ENCODE results near the gene ZNF141. TPM values are rescaled to one million over a fixed set of nuclear protein-coding genes. Genes with fewer than 3 reads are reported as not detected.
A peak's percentile ranks its signal among the peaks of the same experiment; 100 is the strongest.
"Not testable (repeated sequence)": the region's sequence is repeated elsewhere in the genome, so short reads cannot be mapped to it uniquely, and the experiment has no call there.

The ZNF141 gene
- polyA plus RNA-seq, 3 donors, result 2.5 to 4.2 (median 2.7) TPM

DNA sequence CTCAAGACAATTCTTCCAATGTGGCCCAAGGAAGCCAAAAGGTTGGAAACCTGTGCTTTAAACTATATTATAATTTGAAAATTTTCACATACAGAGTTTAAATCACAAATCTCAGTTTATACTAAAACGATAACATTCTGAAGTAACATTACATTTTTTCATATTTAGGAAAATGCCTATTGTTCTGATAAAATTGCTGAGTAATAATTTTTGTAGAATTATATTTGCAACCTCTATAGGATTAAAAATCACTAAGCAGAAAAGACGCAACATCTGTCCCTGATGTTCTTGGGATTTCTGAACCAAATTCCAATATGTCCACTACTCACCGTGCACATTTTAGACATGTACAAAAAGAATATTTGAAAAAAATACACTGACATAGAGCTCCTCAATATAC lies 42.9 kb upstream of the ZNF141 start:
- Histone ChIP-seq H3K36me3 (replicated peaks in 1 of 2; ENCODE audit: control insufficient read depth in 1 of 2, insufficient read depth in 2 of 2, low read length in 2 of 2) (no peaks in the 10 kb centered on the region), H3K27ac (ENCODE audit: low read depth in 1 of 2, low read length in 2 of 2) (no peak overlapping the region), H4K20me1 (ENCODE audit: insufficient read depth, low read length) (no peaks in the 10 kb centered on the region), H3K27me3 (ENCODE audit: control insufficient read depth in 2 of 2, insufficient read depth in 2 of 2, low read length in 2 of 2) (no peaks in the 10 kb centered on the region), H3K79me2 (ENCODE audit: insufficient read depth, low read length) (no peaks in the 10 kb centered on the region), H3K9ac (ENCODE audit: insufficient read depth, low read length, poor library complexity, severe bottlenecking) (no peak overlapping the region), H3K4me1 (ENCODE audit: control insufficient read depth in 1 of 2, insufficient read depth in 2 of 2, low read length in 2 of 2) (no peaks in the 10 kb centered on the region), H3K4me3 (replicated peaks in 1 of 3; ENCODE audit: low read depth in 2 of 3, low read length in 3 of 3) (no peak overlapping the region), H2AFZ (ENCODE audit: insufficient read depth, low read depth, low read length, poor library complexity, severe bottlenecking) (no peak overlapping the region), H3K4me2 (replicated peaks; ENCODE audit: extremely low read depth, low read length, poor library complexity, severe bottlenecking) (no peak overlapping the region), H3K9me3 (replicated peaks in 1 of 2; ENCODE audit: control insufficient read depth in 1 of 2, insufficient read depth in 1 of 2, low read length in 2 of 2) (peaks cover 41 to 74% of the 10 kb centered on the region in 2 donors)
- intact Hi-C loops (cut with micrococcal nuclease), result no loop called here
- H3K27me3 Mint-ChIP-seq (ENCODE audit: low read depth in 3 of 3), result no peaks in the 10 kb centered on the region
- no peak for DNase-seq
- no CpG with 5 or more reads among the region's 3 CpGs for WGBS (ENCODE audit: insufficient coverage)
- no peak for TF ChIP-seq CTCF (IDR thresholded peaks at IDR 0.05)
- H3K36me3 Mint-ChIP-seq, result no peaks in the 10 kb centered on the region
- H3K4me3 Mint-ChIP-seq, result no peak overlapping the region
- peaks cover 14 to 59% (median 45%) of the 10 kb centered on the region in 7 donors for H3K9me3 Mint-ChIP-seq
- H3K4me1 Mint-ChIP-seq, result no peaks in the 10 kb centered on the region
- no peak overlapping the region for H3K27ac Mint-ChIP-seq

GRCh38 chr4:302381-302780 lies 35.2 kb upstream of the ZNF141 start:
- peaks cover 8% of the 10 kb centered on the region for H3K4me1 Mint-ChIP-seq

DNA sequence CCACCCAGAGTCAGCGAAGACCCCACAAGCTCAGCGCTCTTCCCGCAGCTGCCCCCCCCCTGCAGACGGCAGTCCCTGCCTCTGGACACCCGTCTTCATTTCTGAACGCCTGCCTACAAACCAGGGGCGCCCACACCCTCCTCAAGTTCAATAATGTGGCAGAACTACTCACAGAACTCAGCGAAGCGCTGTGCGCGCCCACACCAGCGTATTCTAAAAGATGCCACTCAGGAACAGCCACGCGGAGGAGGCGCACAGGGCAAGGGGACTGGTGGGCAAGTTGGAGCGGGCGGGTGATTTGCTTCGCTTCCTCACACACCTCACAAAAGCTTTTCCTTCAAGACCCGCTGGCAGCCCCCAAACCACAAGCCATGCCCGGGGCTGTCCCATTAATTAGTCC lies 33.1 kb upstream of the ZNF141 start:
- intact Hi-C loops (cut with micrococcal nuclease); H2AFZ ChIP-seq (ENCODE audit: insufficient read depth, low read depth, low read length, poor library complexity, severe bottlenecking); DNase-seq; H3K9ac ChIP-seq (ENCODE audit: insufficient read depth, low read length, poor library complexity, severe bottlenecking); H3K4me2 ChIP-seq (replicated peaks; ENCODE audit: extremely low read depth, low read length, poor library complexity, severe bottlenecking); H3K4me3 ChIP-seq (replicated peaks in 1 of 3; ENCODE audit: low read depth in 2 of 3, low read length in 3 of 3); H3K36me3 Mint-ChIP-seq; H3K79me2 ChIP-seq (ENCODE audit: insufficient read depth, low read length); H4K20me1 ChIP-seq (ENCODE audit: insufficient read depth, low read length); H3K36me3 ChIP-seq (replicated peaks in 1 of 2; ENCODE audit: control insufficient read depth in 1 of 2, insufficient read depth in 2 of 2, low read length in 2 of 2); H3K27ac ChIP-seq (ENCODE audit: low read depth in 1 of 2, low read length in 2 of 2); H3K4me1 ChIP-seq (ENCODE audit: control insufficient read depth in 1 of 2, insufficient read depth in 2 of 2, low read length in 2 of 2); H3K4me1 Mint-ChIP-seq: not testable (repeated sequence)
- H3K9me3 ChIP-seq (replicated peaks in 1 of 2; ENCODE audit: control insufficient read depth in 1 of 2, insufficient read depth in 1 of 2, low read length in 2 of 2), result peaks cover 66 to 71% of the 10 kb centered on the region in 2 donors
- H3K27me3 ChIP-seq (ENCODE audit: control insufficient read depth in 2 of 2, insufficient read depth in 2 of 2, low read length in 2 of 2), result peaks cover 0 to 17% of the 10 kb centered on the region in 2 donors
- Mint-ChIP-seq H3K27me3 (ENCODE audit: low read depth in 3 of 3) (peaks cover 23 to 28% (median 25%) of the 10 kb centered on the region in 3 donors), H3K4me3 (peak overlapping the region; percentile 34 to 78), H3K9me3 (peaks cover 35 to 77% (median 64%) of the 10 kb centered on the region in 7 donors), H3K27ac (peak overlapping the region in 1 of 7 donors; percentile 26)
- 21% methylated on average over 5 of the region's 20 CpGs for WGBS (ENCODE audit: insufficient coverage)

More at GRCh38 chr4:302381-302780, 35.2 kb upstream of the ZNF141 start:
- H3K4me2 ChIP-seq (replicated peaks; ENCODE audit: extremely low read depth, low read length, poor library complexity, severe bottlenecking), result no peak overlapping the region
- H3K9me3 ChIP-seq (replicated peaks in 1 of 2; ENCODE audit: control insufficient read depth in 1 of 2, insufficient read depth in 1 of 2, low read length in 2 of 2), result peaks cover 67% of the 10 kb centered on the region in 2 donors
- Mint-ChIP-seq H3K36me3 (peaks cover 4 to 5% of the 10 kb centered on the region in 2 donors), H3K9me3 (peaks cover 36 to 78% (median 67%) of the 10 kb centered on the region in 7 donors), H3K27ac (no peak overlapping the region), H3K4me3 (no peak overlapping the region), H3K27me3 (ENCODE audit: low read depth in 3 of 3) (peaks cover 21 to 24% (median 23%) of the 10 kb centered on the region in 3 donors)
- no peaks in the 10 kb centered on the region for H3K4me1 ChIP-seq (ENCODE audit: control insufficient read depth in 1 of 2, insufficient read depth in 2 of 2, low read length in 2 of 2)
- WGBS (ENCODE audit: insufficient coverage), result 100% methylated on average over 1 of the region's 4 CpGs
- no peaks in the 10 kb centered on the region for H3K79me2 ChIP-seq (ENCODE audit: insufficient read depth, low read length)
- H4K20me1 ChIP-seq (ENCODE audit: insufficient read depth, low read length), result no peaks in the 10 kb centered on the region
- H3K36me3 ChIP-seq (replicated peaks in 1 of 2; ENCODE audit: control insufficient read depth in 1 of 2, insufficient read depth in 2 of 2, low read length in 2 of 2), result no peaks in the 10 kb centered on the region
- H3K4me3 ChIP-seq (replicated peaks in 1 of 3; ENCODE audit: low read depth in 2 of 3, low read length in 3 of 3), result no peak overlapping the region
- TF ChIP-seq CTCF (IDR thresholded peaks at IDR 0.05), result no peak
- intact Hi-C loops (cut with micrococcal nuclease), result no loop called here
- no peak overlapping the region for H3K9ac ChIP-seq (ENCODE audit: insufficient read depth, low read length, poor library complexity, severe bottlenecking)
- DNase-seq, result no peak
- H3K27ac ChIP-seq (ENCODE audit: low read depth in 1 of 2, low read length in 2 of 2), result no peak overlapping the region
- no peak overlapping the region for H2AFZ ChIP-seq (ENCODE audit: insufficient read depth, low read depth, low read length, poor library complexity, severe bottlenecking)
- peaks cover 0 to 17% of the 10 kb centered on the region in 2 donors for H3K27me3 ChIP-seq (ENCODE audit: control insufficient read depth in 2 of 2, insufficient read depth in 2 of 2, low read length in 2 of 2)

All from CD14-positive monocyte (primary cell).